Measurements from ENCODE around the gene EID3. TPM values are rescaled to one million over a fixed set of nuclear protein-coding genes. Genes with fewer than 3 reads are reported as not detected.

EID3 gene
- total RNA-seq, 1 experiment from 2014 or later = 1.4 TPM

- H3K27ac Mint-ChIP-seq = no peak overlapping the region
- Histone ChIP-seq H3K4me2 (ENCODE audit: insufficient read depth, insufficient read length, low read length) (no peak overlapping the region), H3K27ac (ENCODE audit: insufficient read length, low read depth, low read length) (no peak overlapping the region)
These were observed 24.4 kb upstream of the EID3 start for GRCh38 chr12:104279164-104279563.

More at GRCh38 chr12:104279164-104279563, 24.4 kb upstream of the EID3 start:
- Mint-ChIP-seq H3K9me3 (peaks cover 2 to 3% of the 10 kb centered on the region in 2 experiments; a peak in 3 of 5 replicates), H3K27me3 (ENCODE audit: low read depth) (no peaks in the 10 kb centered on the region; the same call in 1 of the 2 replicates), H3K4me3 (no peak overlapping the region), H3K36me3 (ENCODE audit: insufficient read depth in 1 of 3, low read depth in 3 of 3) (no peaks in the 10 kb centered on the region), H3K4me1 (peaks cover 7 to 14% of the 10 kb centered on the region in 2 experiments)
- no peak overlapping the region for H2BK120ac ChIP-seq (ENCODE audit: low read depth, low read length, poor library complexity, severe bottlenecking)
- H2AFZ ChIP-seq (ENCODE audit: low read length) = no peak overlapping the region
- H3K4ac ChIP-seq (ENCODE audit: low read depth, low read length) = no peak overlapping the region
- no peak overlapping the region for H3K9ac ChIP-seq (ENCODE audit: extremely low read depth, insufficient read length, low read length)
- H3T11ph ChIP-seq (ENCODE audit: low read length) = no peak overlapping the region
- H3K56ac ChIP-seq (ENCODE audit: insufficient read length, low read depth, low read length) = no peak overlapping the region
- no peak overlapping the region for H4K91ac ChIP-seq (ENCODE audit: insufficient read length, low read depth, low read length)
- H3K4me1 ChIP-seq (ENCODE audit: insufficient read depth, low read length) = no peaks in the 10 kb centered on the region; the same call in 1 of the 2 replicates
- no peaks in the 10 kb centered on the region for H3K79me2 ChIP-seq (ENCODE audit: insufficient read depth, low read length)
- H3K23ac ChIP-seq (ENCODE audit: insufficient read length, low read depth, low read length) = no peak overlapping the region
- H2AK5ac ChIP-seq (ENCODE audit: insufficient read length, low read length) = no peak overlapping the region
- H2BK12ac ChIP-seq (ENCODE audit: insufficient read length, low read depth, low read length) = no peak overlapping the region
- H3K9me3 ChIP-seq (ENCODE audit: control insufficient read depth, low read depth, low read length) = no peaks in the 10 kb centered on the region
- no peak overlapping the region for H2BK5ac ChIP-seq (ENCODE audit: insufficient read length, low read length)
- no peaks in the 10 kb centered on the region for H3K23me2 ChIP-seq (ENCODE audit: insufficient read length, low read depth, low read length, poor library complexity, severe bottlenecking)
- H2BK15ac ChIP-seq (ENCODE audit: low read depth, low read length) = no peak overlapping the region
- no peak overlapping the region for H2BK20ac ChIP-seq (ENCODE audit: low read depth, low read length, poor library complexity, severe bottlenecking)
- H4K5ac ChIP-seq (ENCODE audit: insufficient read length, low read depth, low read length) = no peak overlapping the region
- H4K8ac ChIP-seq (replicated peaks; ENCODE audit: insufficient read length, low read depth, low read length) = no peak overlapping the region
- no peak overlapping the region for H3K18ac ChIP-seq (ENCODE audit: insufficient read length, low read depth, low read length)
- no peaks in the 10 kb centered on the region for H4K20me1 ChIP-seq (ENCODE audit: control insufficient read depth, insufficient read depth, insufficient read length)
- no peak for TF ChIP-seq CTCF (conservative IDR thresholded peaks at IDR 0.05)
- no peaks in the 10 kb centered on the region for H3K27me3 ChIP-seq (ENCODE audit: insufficient read depth, low read length)
- H3K79me1 ChIP-seq (ENCODE audit: insufficient read depth, low read depth, low read length, poor library complexity, severe bottlenecking) = no peaks in the 10 kb centered on the region
- no peak overlapping the region for H3K14ac ChIP-seq (ENCODE audit: insufficient read depth, low read length)
- no peak for DNase-seq

All from H9 (cell line).